EL (cell line): ENCODE measurements around the gene IL18BP.

Experiments
- DNase-seq: peaks from one replicate; pipeline ENCODE4 v3.0.0-alpha.2; 2016

IL18BP gene

DNA sequence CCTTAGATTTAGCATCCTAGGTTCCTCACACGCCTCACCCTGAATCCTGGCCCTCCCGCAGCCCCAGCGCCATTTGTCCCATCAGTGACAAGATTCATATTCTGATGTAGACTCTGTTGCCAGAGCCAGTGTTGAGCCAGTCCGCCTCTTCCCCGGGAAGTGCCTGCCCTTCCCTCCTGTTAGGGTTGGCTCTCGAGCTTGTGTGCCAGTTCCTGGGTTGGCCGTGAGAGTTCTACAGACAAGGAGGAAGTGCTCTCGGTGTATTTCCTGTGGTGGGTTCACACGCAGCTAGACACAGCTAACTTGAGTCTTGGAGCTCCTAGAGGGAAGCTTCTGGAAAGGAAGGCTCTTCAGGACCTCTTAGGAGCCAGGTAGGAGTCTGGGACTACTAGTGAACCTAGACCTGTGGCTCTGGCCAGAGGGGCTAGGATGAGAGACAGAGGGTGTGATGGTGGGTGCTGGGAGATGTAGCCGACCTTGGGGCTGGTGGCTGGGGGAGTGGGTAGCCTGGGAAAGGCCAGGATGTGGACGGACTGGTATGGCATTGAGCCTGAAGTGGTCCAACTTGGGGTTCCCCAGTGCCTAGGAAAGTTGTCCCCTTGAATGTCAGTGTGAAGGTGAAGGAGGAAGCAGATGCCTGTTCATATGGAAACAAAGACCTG, at the start of gene IL18BP:
TSS of gene IL18BP (plus strand) at position 261 of the 662 bp plus-strand sequence. CDS start 1,076 bp downstream, outside the sequence.
- DNase-seq, result no peak

DNA sequence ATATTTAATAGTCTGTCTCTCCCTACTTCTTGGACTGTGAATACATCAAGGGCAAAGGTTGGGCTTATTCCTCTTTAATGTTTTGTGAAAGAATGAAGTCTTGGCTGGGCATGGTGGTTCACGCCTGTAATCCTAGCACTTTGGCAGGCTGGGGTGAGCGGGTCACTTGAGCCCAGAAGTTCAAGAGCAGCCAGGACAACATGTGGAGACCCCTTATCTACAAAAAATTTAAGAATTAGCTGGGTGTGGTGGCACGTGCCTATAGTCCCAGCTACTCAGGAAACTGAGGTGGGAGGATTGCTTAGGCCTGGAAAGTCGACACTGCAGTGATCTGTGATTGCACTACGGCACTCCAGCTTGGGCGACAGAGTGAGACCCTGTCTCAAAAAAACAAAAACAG, 49.7 kb upstream of the IL18BP start:
- no peak for DNase-seq

DNA sequence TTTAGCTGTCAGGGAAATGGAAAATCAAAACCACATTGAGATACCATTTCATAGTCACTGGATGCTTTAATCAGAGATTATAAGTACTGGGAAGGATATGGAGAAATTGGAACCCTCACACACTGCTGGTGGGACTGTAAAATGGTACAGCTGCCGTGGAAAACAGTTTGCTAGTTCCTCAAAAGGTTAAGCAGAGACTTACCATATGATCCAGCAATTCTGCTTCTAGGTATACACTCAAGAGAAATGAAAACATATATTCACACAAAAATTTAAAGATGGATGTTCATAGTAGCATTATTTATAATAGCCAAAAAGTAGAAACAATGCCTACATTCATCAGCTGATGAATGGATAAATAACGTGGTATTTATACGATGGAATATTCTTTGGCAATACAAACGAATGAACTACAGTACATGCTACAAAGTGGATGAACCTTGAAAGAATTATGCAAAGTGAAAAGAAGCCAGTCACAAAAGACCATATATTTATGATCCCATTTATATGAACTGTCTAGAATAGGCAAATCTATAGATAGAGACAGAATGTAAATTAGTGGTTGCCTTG, 46.9 kb upstream of the IL18BP start:
- DNase-seq, result no peak

DNA sequence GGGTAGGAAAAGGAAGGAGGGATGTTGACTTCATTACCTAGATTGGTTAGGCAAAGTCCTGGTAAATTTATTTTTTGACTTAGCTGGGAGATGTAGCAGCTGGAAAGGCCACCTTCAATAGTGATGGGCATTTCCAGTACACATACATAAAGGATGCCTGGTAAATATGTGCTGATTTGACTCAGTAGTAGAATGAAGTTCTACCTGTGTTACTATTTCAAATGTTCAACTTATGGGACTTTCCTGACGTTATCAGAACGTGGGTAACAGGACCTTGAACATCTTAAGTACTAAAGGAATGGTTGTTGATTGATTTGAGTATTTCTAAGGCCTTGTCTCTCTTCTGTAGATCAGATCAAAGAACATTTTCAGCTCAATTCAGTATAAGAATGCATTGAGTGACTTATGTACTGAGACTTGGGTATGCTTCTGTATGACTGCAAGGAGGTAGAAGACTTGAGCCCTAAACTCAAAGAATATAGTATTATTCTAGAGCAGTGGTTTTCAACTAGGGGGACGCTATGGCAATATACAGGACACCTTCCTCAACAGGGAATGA, 42.7 kb upstream of the IL18BP start:
- no peak for DNase-seq

DNA sequence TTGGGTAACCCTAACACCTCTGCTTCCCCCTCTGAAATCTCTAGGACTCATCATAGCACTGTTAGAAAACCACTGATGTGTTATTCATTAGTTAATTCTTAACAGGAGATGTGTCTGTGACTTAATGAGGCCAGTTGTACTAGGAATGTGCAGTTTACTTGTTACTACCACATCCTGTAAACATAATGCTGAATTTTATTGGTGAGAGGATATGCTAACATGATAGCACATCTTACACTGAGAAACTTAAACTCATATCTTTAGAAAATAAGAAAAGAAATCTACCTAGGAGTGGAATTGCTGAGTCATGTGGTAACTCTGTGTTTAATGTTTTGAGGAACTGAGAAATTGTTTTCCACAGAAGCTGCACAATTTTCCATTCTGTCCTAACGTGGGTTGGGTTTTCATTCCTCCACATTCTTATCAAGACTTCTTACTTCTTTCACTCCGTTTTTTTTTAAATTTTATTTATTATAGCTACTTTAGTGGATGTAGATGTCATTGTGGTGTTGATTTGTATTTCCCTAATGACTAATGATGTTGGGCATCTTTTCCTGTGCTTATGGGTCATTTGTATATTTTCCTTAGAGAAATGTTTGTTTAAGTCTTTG, 36.2 kb upstream of the IL18BP start:
- DNase-seq, result peak; percentile 45

DNA sequence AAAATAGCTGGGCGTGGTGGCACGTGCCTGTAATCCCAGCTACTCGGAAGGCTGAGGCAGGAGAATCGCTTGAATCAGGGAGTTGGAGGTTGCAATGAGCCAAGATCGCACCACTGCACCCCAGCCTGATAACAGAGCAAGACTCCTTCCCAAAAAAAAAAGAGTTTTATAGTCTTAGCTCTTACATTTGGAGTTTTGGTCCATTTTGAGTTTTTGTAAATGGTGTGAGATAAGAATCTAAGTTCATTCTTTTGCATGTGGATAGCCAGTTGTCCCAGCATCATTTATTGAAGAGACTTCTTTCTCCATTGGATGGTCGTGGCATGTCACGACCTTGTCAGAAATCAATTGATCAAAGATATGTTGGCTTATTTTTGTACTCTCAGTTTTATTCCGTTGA, 35.2 kb upstream of the IL18BP start:
- DNase-seq, result no peak

DNA sequence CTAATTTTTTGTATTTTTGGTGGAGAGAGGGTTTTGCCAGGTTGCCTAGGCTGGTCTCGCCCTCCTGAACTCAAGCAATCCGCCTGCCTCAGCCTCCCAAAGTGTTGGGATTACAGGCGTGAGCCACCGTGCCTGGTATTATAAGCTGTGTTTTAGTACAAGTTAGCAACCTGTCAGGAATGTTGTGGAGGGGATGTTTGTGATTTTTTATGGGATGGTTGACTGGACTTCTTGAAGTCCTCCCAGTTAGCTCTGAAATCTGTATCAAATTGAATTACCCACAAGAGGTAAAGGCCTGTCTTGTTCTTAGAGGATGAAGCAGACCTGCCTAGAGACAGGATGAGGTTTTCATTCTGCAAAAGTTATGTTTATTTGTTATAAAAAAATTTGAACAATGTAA, 34.1 kb upstream of the IL18BP start:
- no peak for DNase-seq

DNA sequence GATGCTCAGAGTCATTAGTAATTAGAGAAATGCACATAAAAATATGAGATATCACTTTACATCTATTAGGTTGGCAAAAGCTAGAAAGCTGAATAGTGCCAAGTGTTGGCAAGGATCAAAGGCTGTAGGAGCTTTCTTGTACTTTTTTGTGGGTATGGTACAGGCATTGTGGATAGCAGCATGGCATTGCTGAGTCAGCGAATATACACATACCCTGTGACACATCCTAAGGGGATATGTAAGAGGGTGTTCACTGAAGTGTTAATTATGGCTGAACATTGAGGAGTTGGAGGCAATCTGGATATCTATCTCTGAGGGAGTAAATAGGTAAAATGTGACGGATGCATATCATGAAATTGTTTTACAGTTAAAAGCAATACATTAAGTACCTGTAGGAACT, 27.0 kb upstream of the IL18BP start:
- no peak for DNase-seq

DNA sequence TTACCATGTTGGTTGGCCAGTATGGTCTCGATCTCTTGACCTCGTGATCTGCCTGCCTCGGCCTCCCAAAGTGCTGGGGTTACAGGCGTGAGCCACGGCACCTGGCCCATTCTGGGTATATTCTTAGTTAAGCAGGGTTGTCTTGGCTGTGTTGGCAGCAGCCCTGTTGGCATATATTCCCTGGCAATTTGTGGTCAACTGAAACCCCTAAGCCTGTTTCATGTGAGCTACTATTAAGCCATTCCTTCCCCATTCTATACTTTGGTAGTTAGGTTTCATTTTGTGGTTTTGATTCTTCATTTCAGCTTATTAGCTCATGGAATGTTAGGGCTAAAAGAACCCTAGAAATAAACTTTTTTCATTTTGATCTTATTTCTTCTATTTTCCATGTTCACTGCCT, 22.2 kb upstream of the IL18BP start:
- DNase-seq, result no peak

DNA sequence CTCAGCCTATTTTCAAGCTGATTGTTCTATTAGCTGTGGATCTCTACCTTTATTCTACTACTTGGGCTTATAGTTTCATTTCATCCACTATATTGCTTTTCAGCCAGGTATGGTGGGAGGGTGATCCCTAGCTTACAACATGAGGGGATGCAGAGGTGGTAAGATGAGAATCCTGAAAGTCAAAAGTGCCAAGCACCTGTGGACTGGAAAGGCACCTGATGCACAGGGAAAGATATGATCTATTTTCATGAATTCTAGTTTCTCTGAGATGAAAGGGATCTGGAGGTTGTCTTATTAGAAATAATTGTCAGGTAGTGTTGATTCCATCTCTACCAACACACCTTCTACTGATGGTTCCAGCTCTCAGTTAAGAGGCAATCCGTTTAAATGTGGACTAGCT, 21.6 kb upstream of the IL18BP start:
- no peak for DNase-seq

DNA sequence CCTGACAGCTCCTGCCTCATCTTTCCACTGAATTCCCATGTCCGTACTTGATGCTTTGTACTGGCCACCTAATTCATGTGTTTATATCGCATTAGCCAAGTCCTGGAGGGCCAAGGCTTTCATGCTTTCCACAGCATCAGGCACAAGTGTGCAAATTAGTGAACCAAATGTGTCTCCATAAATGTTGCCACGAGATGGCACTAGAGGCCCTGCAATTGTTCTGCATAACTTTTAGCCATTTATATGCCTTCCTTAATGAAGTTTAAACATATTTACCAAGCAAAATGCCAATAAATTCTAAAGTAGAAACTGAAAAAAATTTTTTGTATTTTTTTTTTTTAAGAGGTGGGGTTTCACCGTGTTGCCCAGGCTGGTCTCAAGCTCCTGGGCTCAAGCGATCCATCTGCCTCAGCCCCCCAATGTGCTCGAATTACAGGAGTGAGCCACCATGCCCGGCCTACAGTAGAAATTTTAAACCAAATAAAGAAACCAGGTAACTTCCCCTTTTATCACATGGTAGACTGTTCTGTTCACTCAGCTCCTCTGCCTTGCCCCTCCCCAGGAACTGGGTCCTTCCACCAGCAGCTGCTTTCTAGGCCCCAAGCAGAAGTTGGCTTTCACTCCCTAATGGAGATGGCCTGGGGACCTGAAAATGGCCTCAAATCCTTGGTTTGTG, 20.8 kb upstream of the IL18BP start:
- DNase-seq, result peak; percentile 59

DNA sequence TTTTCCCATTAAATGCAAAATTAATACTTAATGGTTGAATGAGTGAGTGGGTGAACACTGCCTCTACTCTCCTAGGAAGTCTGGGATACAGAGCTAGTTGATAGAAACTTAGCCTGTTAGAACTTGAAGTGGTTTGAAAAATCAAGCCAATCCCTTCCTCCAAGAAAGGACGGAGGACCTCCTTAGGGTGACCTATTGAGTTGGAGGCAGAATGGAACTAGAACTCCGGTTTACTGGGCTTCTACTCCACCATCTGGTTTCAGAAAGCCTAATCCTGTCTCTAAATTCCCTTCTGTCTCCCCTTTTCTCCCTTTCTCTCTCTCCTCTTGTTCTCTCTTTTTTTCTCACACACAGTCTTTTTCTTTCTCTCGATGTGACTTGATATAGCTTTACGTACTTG, 19.6 kb upstream of the IL18BP start:
- no peak for DNase-seq

DNA sequence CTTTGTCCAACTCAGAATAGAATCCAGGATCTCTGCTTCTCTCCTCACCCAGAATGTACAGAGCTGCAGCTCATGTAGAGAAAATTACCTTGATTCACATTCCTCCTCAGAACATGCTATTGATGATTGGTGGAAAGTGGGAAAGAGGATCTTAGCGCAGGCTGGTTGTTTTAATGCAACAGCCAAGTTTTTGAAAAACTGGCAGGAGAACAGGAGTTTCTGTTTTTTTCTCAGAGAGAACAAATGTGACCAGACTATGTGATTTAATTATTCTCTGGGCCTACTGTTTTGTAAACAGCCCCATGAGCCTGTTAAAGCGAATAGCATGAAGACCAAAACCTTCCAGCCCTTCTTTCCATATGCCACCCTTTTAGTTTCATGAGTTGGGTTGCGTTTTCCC, 19.1 kb upstream of the IL18BP start:
- DNase-seq, result no peak

DNA sequence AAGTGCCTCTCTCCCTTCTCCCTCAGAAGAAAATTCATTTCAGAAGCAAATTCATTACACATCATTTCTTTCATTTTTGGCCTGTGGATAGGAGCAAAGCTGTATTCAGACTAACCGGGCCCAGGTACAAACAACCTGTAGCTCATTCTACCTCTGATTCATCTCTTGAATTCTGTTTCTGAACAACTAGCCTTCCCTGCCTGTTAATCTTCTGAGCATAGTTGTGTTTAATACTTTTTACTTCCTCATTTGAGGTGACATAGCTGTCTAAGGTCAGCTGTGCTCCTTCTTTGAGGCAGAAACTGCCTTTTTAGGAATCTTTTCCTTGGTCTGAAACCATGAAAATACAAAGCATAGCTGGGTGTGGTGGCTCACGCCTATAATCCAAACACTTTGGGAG, 12.6 kb upstream of the IL18BP start:
- DNase-seq, result no peak

DNA sequence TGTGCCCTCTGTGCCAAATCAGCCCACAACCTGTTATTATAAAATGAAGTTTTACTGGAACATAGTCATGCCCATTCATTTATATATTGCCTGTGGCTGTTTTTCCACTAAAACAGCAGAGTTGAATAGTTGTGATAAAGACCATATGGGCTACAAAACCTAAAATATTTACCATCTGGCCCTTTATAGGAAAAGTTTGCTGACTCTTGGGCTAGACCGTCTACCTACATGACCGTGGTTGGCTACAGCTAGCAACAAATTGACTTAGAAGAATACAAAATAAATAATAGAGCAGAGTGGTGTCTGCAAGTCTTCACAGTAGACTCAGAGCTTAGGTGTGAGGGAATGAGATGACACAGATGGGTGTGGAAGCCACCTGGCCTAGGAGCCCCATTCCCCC, 11.2 kb upstream of the IL18BP start:
- DNase-seq, result no peak

DNA sequence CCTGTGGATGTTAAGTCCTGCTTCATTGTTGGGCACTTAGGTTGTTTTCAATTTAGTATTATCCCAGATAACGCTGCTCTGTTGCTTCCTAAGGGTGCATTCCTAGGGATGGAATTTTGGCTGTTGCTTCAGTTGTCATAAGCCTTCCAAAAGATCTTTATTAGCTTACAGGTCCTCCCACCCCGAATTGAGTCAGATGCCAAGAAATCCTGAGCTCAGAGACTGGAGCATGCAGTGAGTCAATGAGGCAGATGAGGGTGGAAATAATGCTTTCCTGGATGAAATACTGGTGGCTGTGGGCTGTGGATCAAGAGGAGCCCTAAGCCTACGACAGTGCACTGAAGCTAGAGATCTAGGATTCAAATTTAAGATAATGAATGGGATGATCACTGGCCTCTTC, 10.7 kb upstream of the IL18BP start:
- DNase-seq, result peak; percentile 85

DNA sequence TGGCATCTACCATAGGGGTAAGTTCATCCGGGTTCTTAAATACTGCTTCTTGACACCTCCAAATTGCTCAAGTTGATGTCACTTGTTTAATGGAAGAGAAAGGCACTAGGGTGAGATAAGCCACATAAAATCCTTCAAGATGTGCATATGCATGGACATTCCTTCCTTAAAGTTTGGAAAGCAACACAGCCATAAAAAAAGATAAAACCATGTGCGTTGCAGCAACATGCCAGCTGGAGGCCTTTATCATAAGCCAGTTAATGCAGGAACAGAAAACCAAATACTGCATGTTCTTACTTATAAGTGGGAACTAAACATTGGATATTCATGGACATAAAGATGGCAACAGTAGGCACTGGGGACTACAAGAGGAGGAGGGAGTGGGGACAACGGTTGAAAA, 8.0 kb upstream of the IL18BP start:
- DNase-seq, result no peak

DNA sequence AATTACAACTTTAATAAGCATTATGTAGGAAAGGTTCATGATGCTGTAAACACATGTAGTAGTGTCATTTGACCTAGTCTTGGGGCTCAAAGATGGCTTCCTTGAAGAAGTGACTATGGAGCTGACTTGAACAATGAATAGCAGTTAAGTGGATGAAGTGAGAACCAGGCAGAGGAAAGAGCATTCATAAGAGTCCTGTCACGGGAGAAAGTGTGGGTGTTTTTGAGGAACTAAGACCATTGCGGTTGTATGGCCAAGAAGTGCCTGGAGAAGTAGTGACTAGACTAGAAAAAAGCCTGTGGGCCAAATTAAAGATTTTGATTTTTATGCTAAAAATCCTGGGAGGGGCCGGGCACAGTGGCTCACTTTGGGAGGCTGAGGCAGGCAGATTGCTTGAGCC, 7.2 kb upstream of the IL18BP start:
- DNase-seq, result no peak

DNA sequence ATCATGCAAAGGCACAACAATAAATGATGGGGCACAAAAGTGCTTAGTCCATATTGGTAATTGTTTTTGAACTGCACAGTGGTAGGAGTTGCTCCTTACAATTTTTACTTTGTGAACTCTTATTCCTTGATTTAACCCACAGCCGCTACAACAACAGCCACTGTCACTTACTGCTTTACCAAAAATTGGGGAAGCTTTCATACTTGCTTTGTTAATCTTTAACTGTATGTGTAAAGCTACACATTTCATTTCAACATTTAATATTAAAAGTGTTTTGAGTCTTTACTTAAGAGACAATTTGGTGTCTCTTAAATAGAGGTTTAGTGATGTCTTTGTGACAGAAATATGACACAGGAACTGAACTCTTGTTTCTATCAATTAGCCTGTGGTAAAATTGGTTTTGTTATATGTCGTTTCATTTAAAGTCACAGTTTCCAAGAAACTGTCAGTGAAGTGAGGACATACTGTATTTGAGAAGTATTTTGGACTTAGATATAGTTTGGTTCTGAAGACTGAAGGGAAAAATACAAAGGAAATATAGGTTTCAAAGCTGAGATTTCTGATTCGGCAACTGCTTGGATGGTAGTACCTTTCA, 6.5 kb upstream of the IL18BP start:
- DNase-seq, result no peak

DNA sequence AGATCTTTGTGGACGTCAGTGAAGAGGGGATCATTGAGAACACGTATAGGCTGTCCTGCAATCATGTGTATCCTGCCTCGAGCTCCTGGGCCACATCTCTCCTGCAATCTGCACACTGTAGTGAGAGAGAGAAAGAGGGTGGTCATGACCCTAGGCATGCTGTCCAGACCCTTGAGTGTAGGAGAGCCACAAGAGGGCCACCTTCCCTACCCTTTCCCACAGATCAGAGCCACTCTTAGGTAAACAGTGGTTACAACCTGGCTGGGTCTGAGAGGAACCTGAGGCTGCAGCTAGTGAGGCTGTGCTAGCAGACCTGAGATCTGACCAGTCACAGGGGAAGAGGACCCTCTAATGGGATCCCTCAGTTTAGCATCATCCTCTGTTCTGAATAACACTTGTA, 3.9 kb upstream of the IL18BP start:
- no peak for DNase-seq

DNA sequence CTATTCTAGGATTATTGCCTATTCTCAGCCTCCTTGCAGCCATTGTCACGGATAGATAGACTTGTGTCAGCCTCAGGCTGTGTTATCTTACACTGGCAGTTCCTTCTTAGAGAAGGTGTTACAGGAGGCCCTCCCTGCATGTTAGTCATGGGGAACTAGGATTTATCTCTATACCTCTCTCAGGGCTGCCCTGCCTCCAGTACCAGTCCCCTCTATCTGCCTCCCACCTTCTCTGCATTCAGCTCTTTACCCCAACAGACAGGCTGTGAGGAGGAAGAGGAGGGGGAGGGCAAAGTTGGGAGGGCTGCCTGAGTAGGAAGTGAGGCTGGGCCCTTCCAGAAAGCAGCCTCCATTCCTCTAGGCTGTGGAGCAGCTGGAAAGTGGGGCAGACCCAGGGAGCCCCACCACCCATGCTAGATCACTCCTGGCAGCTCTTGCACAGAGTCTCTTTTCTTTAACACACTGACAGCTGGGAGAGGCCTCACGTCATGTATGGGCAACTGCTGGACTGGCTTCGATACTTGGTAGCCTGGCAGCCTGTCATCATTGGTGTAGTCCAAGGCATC, 2.9 kb upstream of the IL18BP start:
- no peak for DNase-seq

DNA sequence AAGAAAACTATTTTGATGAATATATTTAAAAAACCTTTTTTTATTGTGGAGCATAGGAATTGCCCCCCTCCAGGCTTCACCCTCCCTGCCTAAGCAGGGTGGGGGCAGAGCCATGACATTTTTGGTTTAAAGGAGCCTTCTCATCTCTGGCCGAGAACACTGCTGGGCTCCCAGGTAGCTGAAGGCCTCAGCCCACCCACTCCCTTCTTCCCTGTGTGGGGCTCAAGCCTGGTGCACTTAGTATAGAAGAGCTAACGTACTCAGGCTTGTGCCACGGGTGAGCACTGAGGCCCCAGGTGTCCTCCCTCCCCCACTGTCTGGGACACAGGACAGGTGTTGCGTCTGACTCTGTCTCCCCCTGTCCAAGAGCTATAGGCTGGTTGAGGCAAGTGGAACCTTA, 2.2 kb upstream of the IL18BP start:
- DNase-seq, result no peak

DNA sequence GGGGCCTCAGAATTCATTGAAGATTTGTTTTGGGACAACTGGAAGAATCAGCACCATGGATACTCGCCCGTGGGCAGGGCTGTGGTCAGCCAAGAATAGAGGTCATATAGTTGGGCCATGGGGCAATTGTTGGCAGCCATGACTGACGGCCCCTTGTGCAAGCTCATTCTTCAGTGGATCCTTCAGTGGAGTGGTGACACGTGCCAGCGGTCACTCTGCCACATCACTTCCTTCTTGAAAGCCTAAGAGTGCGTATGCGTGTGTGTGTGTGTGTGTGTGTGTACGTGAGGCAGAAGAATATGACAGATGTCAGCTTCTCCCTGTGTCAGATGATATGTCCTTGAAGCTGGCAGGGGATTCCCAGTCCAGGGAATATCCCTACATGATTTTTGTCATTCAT, 1.8 kb upstream of the IL18BP start:
- DNase-seq, result no peak
